HG03025 (cell line): Measurements from ENCODE around the gene SPTY2D1.
"Not testable (repeated sequence)": the region's sequence is repeated elsewhere in the genome, so short reads cannot be mapped to it uniquely, and the experiment has no call there.

Experiments
- ATAC-seq: cut with Tn5 transposase; IDR thresholded peaks from one replicate; pipeline ENCODE4 v1.9.1; 2021; ENCODE audit warnings: mild to moderate bottlenecking, moderate library complexity; ENCODE audit not compliant: unreplicated experiment, low FRiP score

The SPTY2D1 gene

GRCh38 chr11:18634140-18635032, at the start of gene SPTY2D1:
TSS of gene SPTY2D1 (minus strand) at chr11:18634342. CDS start at chr11:18634257, 85 bp downstream.
- peak; percentile 97 for ATAC-seq

GRCh38 chr11:18682466-18682865, 48.3 kb upstream of the SPTY2D1 start:
- no peak for ATAC-seq

- ATAC-seq: not testable (repeated sequence)
Observed at GRCh38 chr11:18681949-18682348, 47.8 kb upstream of the SPTY2D1 start.

GRCh38 chr11:18677560-18677959, 43.4 kb upstream of the SPTY2D1 start:
- ATAC-seq: no peak

- ATAC-seq: no peak
Observed at GRCh38 chr11:18676803-18677202, 42.7 kb upstream of the SPTY2D1 start.

GRCh38 chr11:18672209-18672608, 38.1 kb upstream of the SPTY2D1 start:
- not testable (repeated sequence) for ATAC-seq

GRCh38 chr11:18671246-18671645, 37.1 kb upstream of the SPTY2D1 start:
- no peak for ATAC-seq

GRCh38 chr11:18669711-18670110, 35.6 kb upstream of the SPTY2D1 start:
- ATAC-seq: no peak

- ATAC-seq: no peak
Observed at GRCh38 chr11:18669219-18669596, 35.1 kb upstream of the SPTY2D1 start.

GRCh38 chr11:18668131-18668530, 34.0 kb upstream of the SPTY2D1 start:
- no peak for ATAC-seq

- ATAC-seq: not testable (repeated sequence)
Observed at GRCh38 chr11:18665353-18665872, 31.3 kb upstream of the SPTY2D1 start.

GRCh38 chr11:18657673-18658072, 23.5 kb upstream of the SPTY2D1 start:
- no peak for ATAC-seq

GRCh38 chr11:18650859-18651557, 16.9 kb upstream of the SPTY2D1 start:
- ATAC-seq: no peak

GRCh38 chr11:18650353-18650752, 16.2 kb upstream of the SPTY2D1 start:
- ATAC-seq: no peak

GRCh38 chr11:18643034-18643433, 8.9 kb upstream of the SPTY2D1 start:
- ATAC-seq: not testable (repeated sequence)

GRCh38 chr11:18641677-18642076, 7.5 kb upstream of the SPTY2D1 start:
- ATAC-seq: no peak

GRCh38 chr11:18633256-18634139, 644 bp downstream of the SPTY2D1 start:
- ATAC-seq: peak; percentile 46

GRCh38 chr11:18632841-18633240, 1.3 kb downstream of the SPTY2D1 start:
- ATAC-seq: no peak

GRCh38 chr11:18624161-18624560, 10.0 kb downstream of the SPTY2D1 start:
- ATAC-seq: no peak

- ATAC-seq: no peak
Observed at GRCh38 chr11:18623707-18624106, 10.4 kb downstream of the SPTY2D1 start.
